Measurements from ENCODE around the gene PSEN1. TPM values are rescaled to one million over a fixed set of nuclear protein-coding genes. Genes with fewer than 3 reads are reported as not detected.
A peak's percentile ranks its signal among the peaks of the same experiment; 100 is the strongest.

Gene PSEN1
- total and polyA plus RNA-seq, 2 of the 8 experiments (the other 6 are each of a cell fraction or from before 2014, with no cell fraction given), result 10.1 to 38.7 TPM

- H2AFZ ChIP-seq (ENCODE audit: low read length), result no peak overlapping the region
- H3K27me3 ChIP-seq (replicated peaks in 1 of 4; ENCODE audit: control insufficient read depth in 3 of 4, extremely low read depth in 1 of 4, insufficient read depth in 3 of 4, low read length in 3 of 4), result peaks cover 6 to 29% (median 20%) of the 10 kb centered on the region in 4 experiments
- no peak overlapping the region for H4K5ac ChIP-seq (ENCODE audit: insufficient read length, low read depth, low read length)
- peak overlapping the region; percentile 89 to 96 for H3K4me2 ChIP-seq (ENCODE audit: insufficient read depth in 1 of 2, low read depth in 2 of 2, low read length in 2 of 2)
- peak overlapping the region; percentile 87 for H3K4ac ChIP-seq (replicated peaks; ENCODE audit: insufficient read length, low read depth, low read length)
- H3K27ac ChIP-seq (ENCODE audit: low read depth, low read length), result no peak overlapping the region
- peak overlapping the region; percentile 87; the same call in 1 of the 2 replicates for H2BK20ac ChIP-seq (ENCODE audit: low read length)
- H4K91ac ChIP-seq (replicated peaks; ENCODE audit: insufficient read length, low read length), result peak overlapping the region; percentile 83
- H2BK12ac ChIP-seq (ENCODE audit: low read depth, low read length), result peak overlapping the region; percentile 97
- H2BK120ac ChIP-seq (replicated peaks; ENCODE audit: low read depth, low read length), result peak overlapping the region; percentile 24
- peaks cover 3 to 47% (median 32%) of the 10 kb centered on the region in 4 experiments for H3K4me1 ChIP-seq (replicated peaks in 1 of 4; ENCODE audit: control insufficient read depth in 3 of 4, insufficient read depth in 4 of 4, low read length in 3 of 4)
- H3K9me3 ChIP-seq (ENCODE audit: insufficient read depth in 2 of 2, low read depth in 1 of 2, low read length in 1 of 2), result no peaks in the 10 kb centered on the region
- H3K14ac ChIP-seq (ENCODE audit: insufficient read length), result peak overlapping the region; percentile 63
- H3K36me3 ChIP-seq (ENCODE audit: control insufficient read depth in 2 of 4, insufficient read depth in 4 of 4, low read length in 3 of 4), result 0 out of 8 replicates have a peak, but pooled peaks cover 0 to 3% (median 0%) of the 10 kb centered on the region in 4 experiments
- H2AK5ac ChIP-seq (ENCODE audit: low read depth, low read length), result peak overlapping the region; percentile 98
- no peak overlapping the region for H3K18ac ChIP-seq (ENCODE audit: extremely low read depth, low read length)
- peaks cover 5% of the 10 kb centered on the region for H3K79me1 ChIP-seq (ENCODE audit: low read depth, low read length)
- peak overlapping the region in 2 of 4 experiments; percentile 60 to 62; a peak in 4 of 8 replicates for H3K4me3 ChIP-seq (ENCODE audit: extremely low read depth in 1 of 4, insufficient read depth in 2 of 4, low read depth in 3 of 4, low read length in 4 of 4)
- peaks cover 22% of the 10 kb centered on the region for H3K23me2 ChIP-seq (ENCODE audit: low read depth, low read length)
- H4K8ac ChIP-seq (ENCODE audit: extremely low read depth, insufficient read depth, low read length), result peak overlapping the region; percentile 71; the same call in 1 of the 2 replicates
- no peak for DNase-seq (ENCODE audit: low read depth in 1 of 2, low spot score in 2 of 2)
- H3K79me2 ChIP-seq (ENCODE audit: control insufficient read depth in 1 of 2, insufficient read depth in 2 of 2, low read length in 2 of 2), result peaks cover 0 to 16% of the 10 kb centered on the region in 2 experiments; a peak in 2 of 4 replicates
- peaks cover 3 to 4% of the 10 kb centered on the region in 2 experiments for H4K20me1 ChIP-seq (replicated peaks in 1 of 2; ENCODE audit: control insufficient read depth in 1 of 2, insufficient read depth in 2 of 2, low read length in 2 of 2)
- H2BK5ac ChIP-seq (ENCODE audit: low read depth, low read length), result peak overlapping the region; percentile 63; the same call in 1 of the 2 replicates
- H3K56ac ChIP-seq (replicated peaks; ENCODE audit: insufficient read length, low read depth, low read length), result no peak overlapping the region
- no peak for FAIRE-seq
- H3K23ac ChIP-seq (ENCODE audit: insufficient read length), result no peak overlapping the region
- WGBS, 2 experiments (ENCODE audit: extremely low coverage in 1 of 2, insufficient coverage in 1 of 2, insufficient read length in 1 of 2, insufficient replicate concordance in 2 of 2, low coverage in 1 of 2, low lambda C conversion rate in 2 of 2, missing lambda C conversion rate in 1 of 2), result 91% methylated on average over 11 of the region's 11 CpGs; no CpG with 5 or more reads in 1 of the 2 experiments
- H2BK15ac ChIP-seq (ENCODE audit: low read length), result peak overlapping the region; percentile 99
- H3K9ac ChIP-seq (replicated peaks in 1 of 4; ENCODE audit: extremely low read depth in 1 of 4, low read depth in 3 of 4, low read length in 3 of 4), result no peak overlapping the region; a peak in 1 of 7 replicates
- ChIA-PET POLR2A (ENCODE audit: partially characterized antibody) (interaction anchor here (0.8 to 1.7 kb wide), 3 partner anchors 16 to 50 kb away, joined by 3 to 6 read pairs (median 3); no protein-coding TSS in a partner anchor), CTCF (ENCODE audit: partially characterized antibody) (interaction anchor here (0.5 to 1.9 kb wide), 5 partner anchors 14 to 424 kb away, joined by 3 to 6 read pairs (median 4); no protein-coding TSS in a partner anchor)
- TF ChIP-seq PHF8 (conservative IDR thresholded peaks at IDR 0.05; ENCODE audit: low read depth, low read length) (no peak), SIRT6 (IDR thresholded peaks at IDR 0.05; ENCODE audit: low read length) (no peak), RFX5 (IDR thresholded peaks at IDR 0.05; ENCODE audit: borderline replicate concordance, low read depth, low read length) (no peak), NANOG (IDR thresholded peaks at IDR 0.05; ENCODE audit: insufficient read depth, low read depth, low read length, poor library complexity, severe bottlenecking) (no peak), TAF1 (IDR thresholded peaks at IDR 0.05; ENCODE audit: low read depth, low read length) (no peak), HDAC2 (IDR thresholded peaks at IDR 0.05; ENCODE audit: borderline replicate concordance in 1 of 2, low read depth in 2 of 2, low read length in 2 of 2) (no peak), E2F6 (IDR thresholded peaks at IDR 0.05) (no peak), SUZ12 (IDR thresholded peaks at IDR 0.05; ENCODE audit: low read length) (no peak), BRCA1 (IDR thresholded peaks at IDR 0.05; ENCODE audit: low read depth, low read length) (no peak)
Measured at GRCh38 chr14:73238941-73239340, 102.6 kb downstream of the PSEN1 start.

Data from H1 (cell line).